NCI-H2196 (cell line): ENCODE results near the gene MBD2.
"Not testable (repeated sequence)": the region's sequence is repeated elsewhere in the genome, so short reads cannot be mapped to it uniquely, and the experiment has no call there.

Experiments
- DNase-seq: peaks from one replicate; lab custom pipeline; 2025; ENCODE audit not compliant: unreplicated experiment; lab: John Stamatoyannopoulos, UW

MBD2 gene

GRCh38 chr18:54154231-54154630 lies 70.2 kb downstream of the MBD2 start:
- no peak for DNase-seq

GRCh38 chr18:54151376-54151775 lies 73.1 kb downstream of the MBD2 start:
- DNase-seq: no peak

GRCh38 chr18:54150226-54150625 lies 74.2 kb downstream of the MBD2 start:
- no peak for DNase-seq

- DNase-seq: no peak
Observed at GRCh38 chr18:54149078-54149697, 75.3 kb downstream of the MBD2 start.

- no peak for DNase-seq
Observed at GRCh38 chr18:54148678-54149077, 75.8 kb downstream of the MBD2 start.

- no peak for DNase-seq
Observed at GRCh38 chr18:54148151-54148550, 76.3 kb downstream of the MBD2 start.

- DNase-seq: no peak
Observed at GRCh38 chr18:54147439-54147838, 77.0 kb downstream of the MBD2 start.

GRCh38 chr18:54141041-54141608 lies 83.3 kb downstream of the MBD2 start:
- no peak for DNase-seq

- no peak for DNase-seq
Observed at GRCh38 chr18:54140641-54141040, 83.8 kb downstream of the MBD2 start.

- no peak for DNase-seq
Observed at GRCh38 chr18:54135216-54135615, 89.3 kb downstream of the MBD2 start.

- DNase-seq: no peak
Observed at GRCh38 chr18:54134053-54134452, 90.4 kb downstream of the MBD2 start.

- no peak for DNase-seq
Observed at GRCh38 chr18:54130631-54131030, 93.8 kb downstream of the MBD2 start.

GRCh38 chr18:54130177-54130576 lies 94.3 kb downstream of the MBD2 start:
- no peak for DNase-seq

GRCh38 chr18:54129448-54130067 lies 94.9 kb downstream of the MBD2 start:
- DNase-seq: no peak

- peak; percentile 39 for DNase-seq
Observed at GRCh38 chr18:54127759-54128378, 96.6 kb downstream of the MBD2 start.

GRCh38 chr18:54125429-54125828 lies 99.0 kb downstream of the MBD2 start:
- DNase-seq: no peak

- not testable (repeated sequence) for DNase-seq
Observed at GRCh38 chr18:54123720-54124440, 100.6 kb downstream of the MBD2 start.

- DNase-seq: peak; percentile 41
Observed at GRCh38 chr18:54119524-54120019, 104.9 kb downstream of the MBD2 start.

GRCh38 chr18:54117853-54118773 lies 106.4 kb downstream of the MBD2 start:
- DNase-seq: no peak

- no peak for DNase-seq
Observed at GRCh38 chr18:54116541-54117257, 107.8 kb downstream of the MBD2 start.
